ENCODE measurements around the gene SCAMP2. TPM values are rescaled to one million over a fixed set of nuclear protein-coding genes. Genes with fewer than 3 reads are reported as not detected.

Gene SCAMP2
- polyA plus RNA-seq, 1 donor from 2014 or later = 4.5 TPM

DNA sequence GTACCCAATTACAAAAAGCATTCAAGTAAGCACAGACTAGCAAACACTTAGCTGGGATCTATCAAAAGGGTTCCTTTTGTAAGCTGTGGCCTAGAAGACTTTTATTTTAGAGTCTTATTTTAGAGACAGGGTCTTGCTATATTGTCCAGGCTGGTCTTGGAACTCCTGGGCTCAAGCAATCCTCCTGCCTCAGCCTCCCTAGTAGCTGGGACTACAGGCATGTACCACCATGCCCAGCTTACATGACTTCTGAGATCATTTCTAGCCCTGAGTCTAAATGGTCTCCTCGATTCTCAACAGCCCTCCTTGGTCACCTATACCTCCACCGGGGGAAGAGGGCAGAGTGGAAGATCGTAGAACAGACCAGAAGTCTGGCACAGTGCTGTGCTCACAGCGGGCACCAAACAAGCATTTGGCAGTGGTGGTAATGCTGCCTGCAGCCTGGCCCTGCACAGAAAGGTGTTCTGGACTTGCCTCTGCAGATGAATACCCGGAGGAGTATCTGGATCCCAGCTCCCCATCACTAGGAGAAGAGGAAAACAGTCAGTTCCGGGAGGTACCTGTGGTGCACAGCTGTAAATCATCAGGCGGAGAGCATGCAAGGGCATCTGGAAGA, 31.1 kb upstream of the SCAMP2 start:
- Histone ChIP-seq H3F3A (ENCODE audit: insufficient read depth, low read length, poor library complexity, severe bottlenecking) (peaks cover 7% of the 10 kb centered on the region), H3K9me3 (ENCODE audit: low read length) (no peaks in the 10 kb centered on the region), H3K36me3 (ENCODE audit: insufficient read depth, low read length) (peaks cover 9% of the 10 kb centered on the region), H3K4me3 (ENCODE audit: low read length) (peak overlapping the region; percentile 96), H3K9me2 (ENCODE audit: insufficient read depth, low read length) (no peaks in the 10 kb centered on the region), H3K27ac (ENCODE audit: low read length) (peak overlapping the region; percentile 90), H3K79me2 (replicated peaks; ENCODE audit: insufficient read depth, low read length) (peaks cover 22% of the 10 kb centered on the region), H3K9ac (ENCODE audit: low read length) (no peak overlapping the region), H3K27me3 (ENCODE audit: insufficient read depth, low read depth, low read length) (no peaks in the 10 kb centered on the region), H4K20me1 (ENCODE audit: insufficient read depth) (no peaks in the 10 kb centered on the region), H3K4me2 (ENCODE audit: low read length) (peak overlapping the region; percentile 83), H2AFZ (ENCODE audit: low read depth, low read length) (no peak overlapping the region)
- TF ChIP-seq MXI1 (conservative IDR thresholded peaks at IDR 0.05; ENCODE audit: poor library complexity, severe bottlenecking) (no peak), EZH2 (IDR thresholded peaks at IDR 0.05; ENCODE audit: borderline replicate concordance, insufficient read depth, low read length, poor library complexity, severe bottlenecking) (no peak), TAF1 (IDR thresholded peaks at IDR 0.05; ENCODE audit: low read depth) (no peak), POLR2AphosphoS5 (IDR thresholded peaks at IDR 0.05) (no peak), EP300 (conservative IDR thresholded peaks at IDR 0.05; ENCODE audit: poor library complexity, severe bottlenecking) (no peak)
- TF ChIP-seq, protein P1, sequence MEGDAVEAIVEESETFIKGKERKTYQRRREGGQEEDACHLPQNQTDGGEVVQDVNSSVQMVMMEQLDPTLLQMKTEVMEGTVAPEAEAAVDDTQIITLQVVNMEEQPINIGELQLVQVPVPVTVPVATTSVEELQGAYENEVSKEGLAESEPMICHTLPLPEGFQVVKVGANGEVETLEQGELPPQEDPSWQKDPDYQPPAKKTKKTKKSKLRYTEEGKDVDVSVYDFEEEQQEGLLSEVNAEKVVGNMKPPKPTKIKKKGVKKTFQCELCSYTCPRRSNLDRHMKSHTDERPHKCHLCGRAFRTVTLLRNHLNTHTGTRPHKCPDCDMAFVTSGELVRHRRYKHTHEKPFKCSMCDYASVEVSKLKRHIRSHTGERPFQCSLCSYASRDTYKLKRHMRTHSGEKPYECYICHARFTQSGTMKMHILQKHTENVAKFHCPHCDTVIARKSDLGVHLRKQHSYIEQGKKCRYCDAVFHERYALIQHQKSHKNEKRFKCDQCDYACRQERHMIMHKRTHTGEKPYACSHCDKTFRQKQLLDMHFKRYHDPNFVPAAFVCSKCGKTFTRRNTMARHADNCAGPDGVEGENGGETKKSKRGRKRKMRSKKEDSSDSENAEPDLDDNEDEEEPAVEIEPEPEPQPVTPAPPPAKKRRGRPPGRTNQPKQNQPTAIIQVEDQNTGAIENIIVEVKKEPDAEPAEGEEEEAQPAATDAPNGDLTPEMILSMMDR (IDR thresholded peaks at IDR 0.05; ENCODE audit: poor library complexity, severe bottlenecking) = no peak
- TF ChIP-seq, protein P2, sequence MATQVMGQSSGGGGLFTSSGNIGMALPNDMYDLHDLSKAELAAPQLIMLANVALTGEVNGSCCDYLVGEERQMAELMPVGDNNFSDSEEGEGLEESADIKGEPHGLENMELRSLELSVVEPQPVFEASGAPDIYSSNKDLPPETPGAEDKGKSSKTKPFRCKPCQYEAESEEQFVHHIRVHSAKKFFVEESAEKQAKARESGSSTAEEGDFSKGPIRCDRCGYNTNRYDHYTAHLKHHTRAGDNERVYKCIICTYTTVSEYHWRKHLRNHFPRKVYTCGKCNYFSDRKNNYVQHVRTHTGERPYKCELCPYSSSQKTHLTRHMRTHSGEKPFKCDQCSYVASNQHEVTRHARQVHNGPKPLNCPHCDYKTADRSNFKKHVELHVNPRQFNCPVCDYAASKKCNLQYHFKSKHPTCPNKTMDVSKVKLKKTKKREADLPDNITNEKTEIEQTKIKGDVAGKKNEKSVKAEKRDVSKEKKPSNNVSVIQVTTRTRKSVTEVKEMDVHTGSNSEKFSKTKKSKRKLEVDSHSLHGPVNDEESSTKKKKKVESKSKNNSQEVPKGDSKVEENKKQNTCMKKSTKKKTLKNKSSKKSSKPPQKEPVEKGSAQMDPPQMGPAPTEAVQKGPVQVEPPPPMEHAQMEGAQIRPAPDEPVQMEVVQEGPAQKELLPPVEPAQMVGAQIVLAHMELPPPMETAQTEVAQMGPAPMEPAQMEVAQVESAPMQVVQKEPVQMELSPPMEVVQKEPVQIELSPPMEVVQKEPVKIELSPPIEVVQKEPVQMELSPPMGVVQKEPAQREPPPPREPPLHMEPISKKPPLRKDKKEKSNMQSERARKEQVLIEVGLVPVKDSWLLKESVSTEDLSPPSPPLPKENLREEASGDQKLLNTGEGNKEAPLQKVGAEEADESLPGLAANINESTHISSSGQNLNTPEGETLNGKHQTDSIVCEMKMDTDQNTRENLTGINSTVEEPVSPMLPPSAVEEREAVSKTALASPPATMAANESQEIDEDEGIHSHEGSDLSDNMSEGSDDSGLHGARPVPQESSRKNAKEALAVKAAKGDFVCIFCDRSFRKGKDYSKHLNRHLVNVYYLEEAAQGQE (IDR thresholded peaks at IDR 0.05; ENCODE audit: borderline replicate concordance) = no peak

DNA sequence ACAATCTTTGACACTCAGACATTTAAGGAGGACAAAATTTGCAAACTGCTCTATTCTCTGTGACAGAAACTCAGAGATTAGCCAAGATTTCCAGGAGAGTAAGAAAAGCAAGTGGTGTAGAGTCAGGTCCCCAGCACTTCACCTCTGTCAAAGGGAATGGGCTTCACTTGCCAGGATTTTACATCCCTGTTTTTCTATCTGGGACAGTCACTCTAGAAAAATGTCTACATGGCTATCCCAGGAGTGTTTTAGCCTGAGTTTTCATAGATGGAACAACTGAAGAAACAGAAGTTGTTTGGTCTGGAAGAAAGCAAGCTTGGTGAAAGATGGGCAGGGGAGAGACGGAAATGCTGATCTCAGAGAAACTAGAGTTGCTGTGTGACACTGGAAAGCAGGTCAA, 30.5 kb upstream of the SCAMP2 start:
- Histone ChIP-seq H3K79me2 (replicated peaks; ENCODE audit: insufficient read depth, low read length) (peaks cover 22% of the 10 kb centered on the region), H3K27ac (ENCODE audit: low read length) (no peak overlapping the region), H3K9ac (ENCODE audit: low read length) (no peak overlapping the region), H3K9me3 (ENCODE audit: low read length) (no peaks in the 10 kb centered on the region), H3K4me3 (ENCODE audit: low read length) (no peak overlapping the region), H3K27me3 (ENCODE audit: insufficient read depth, low read depth, low read length) (no peaks in the 10 kb centered on the region), H3K36me3 (ENCODE audit: insufficient read depth, low read length) (peaks cover 9% of the 10 kb centered on the region), H3K9me2 (ENCODE audit: insufficient read depth, low read length) (no peaks in the 10 kb centered on the region), H2AFZ (ENCODE audit: low read depth, low read length) (no peak overlapping the region), H3K4me2 (ENCODE audit: low read length) (no peak overlapping the region), H4K20me1 (ENCODE audit: insufficient read depth) (no peaks in the 10 kb centered on the region), H3F3A (ENCODE audit: insufficient read depth, low read length, poor library complexity, severe bottlenecking) (peaks cover 7% of the 10 kb centered on the region)
- TF ChIP-seq SMC3 (conservative IDR thresholded peaks at IDR 0.05; ENCODE audit: poor library complexity) = no peak
- TF ChIP-seq EP300 (conservative IDR thresholded peaks at IDR 0.05; ENCODE audit: poor library complexity, severe bottlenecking) = no peak
- TF ChIP-seq, protein P2 (IDR thresholded peaks at IDR 0.05; ENCODE audit: borderline replicate concordance) = no peak
- no peak for TF ChIP-seq EZH2 (IDR thresholded peaks at IDR 0.05; ENCODE audit: borderline replicate concordance, insufficient read depth, low read length, poor library complexity, severe bottlenecking)
- TF ChIP-seq TAF1 (IDR thresholded peaks at IDR 0.05; ENCODE audit: low read depth) = no peak
- TF ChIP-seq, protein P1 (IDR thresholded peaks at IDR 0.05; ENCODE audit: poor library complexity, severe bottlenecking) = no peak
- no peak for TF ChIP-seq MXI1 (conservative IDR thresholded peaks at IDR 0.05; ENCODE audit: poor library complexity, severe bottlenecking)
- no peak for TF ChIP-seq RAD21 (conservative IDR thresholded peaks at IDR 0.05)
- no peak for TF ChIP-seq POLR2AphosphoS5 (IDR thresholded peaks at IDR 0.05)
